HepG2 (cell line): Measurements from ENCODE around the gene SYNGAP1. TPM values are rescaled to one million over a fixed set of nuclear protein-coding genes. Genes with fewer than 3 reads are reported as not detected.

Source experiments
- MLX ChIP-seq: IDR thresholded peaks from 2 replicates; pipeline ENCODE4 v1.6.1; 2016
- NONO ChIP-seq, 2 experiments: fragments of 450-650 bp in 1 of 2; sonication (generic) in 1 of 2; formaldehyde crosslinking in 1 of 2; IDR thresholded peaks in 1 of 2; conservative IDR thresholded peaks in 1 of 2; 2 replicates each; pipeline versions ENCODE4 v1.6.1 to v1.8.0; 2017 to 2022; ENCODE audit warnings: mild to moderate bottlenecking in 1 of 2, missing genetic modification reagents in 1 of 2, moderate library complexity in 1 of 2
- SETDB1 ChIP-seq: sonication (generic); formaldehyde crosslinking; IDR thresholded peaks from 2 replicates; pipeline ENCODE4 v1.5.1; 2020; ENCODE audit warnings: missing genetic modification reagents, mild to moderate bottlenecking, borderline replicate concordance
- SIX1 ChIP-seq: sonication (generic); formaldehyde crosslinking; IDR thresholded peaks from 2 replicates; pipeline ENCODE4 v1.4.0; 2020; ENCODE audit warnings: missing genetic modification reagents, borderline replicate concordance
- ZNF570 ChIP-seq: sonication (generic); formaldehyde crosslinking; IDR thresholded peaks from 2 replicates; pipeline ENCODE4 v1.4.0; 2020; ENCODE audit warnings: mild to moderate bottlenecking, missing genetic modification reagents, borderline replicate concordance
- polyA plus RNA-seq, 8 experiments: library from polyadenylated mRNA; depleted of rRNA in 3 of 8; stranded (reverse) in 7 of 8; unstranded in 1 of 8; fragments of >200 nt; fragmentation: Illumina TruSeq in 4 of 8; extraction: Trizol in 4 of 8; gene quantifications; 2 replicates each; pipeline versions ENCODE4 v1.2.1 to v1.2.3, GENCODE V29; 2011 to 2016; ENCODE audit warnings: low read depth in 4 of 8, missing spikeins in 1 of 8, mixed read lengths in 1 of 8; ENCODE audit not compliant: insufficient read depth in 1 of 8
- total RNA-seq, 5 experiments: library from RNA; depleted of rRNA; stranded (reverse); fragments of >200 nt; fragmentation: Illumina TruSeq; extraction: Trizol; gene quantifications; 2 replicates each; pipeline ENCODE4 v1.2.3, GENCODE V29; 2016; ENCODE audit warnings: low read depth in 1 of 5
- TF ChIP-seq, protein P1 (sequence below): sonication (generic); formaldehyde crosslinking; IDR thresholded peaks from 2 replicates; pipeline ENCODE4 v1.4.0; 2020; ENCODE audit warnings: missing genetic modification reagents
- TF ChIP-seq, protein P2 (sequence below), 2 experiments: fragments of 450-650 bp in 1 of 2; sonication (generic) in 1 of 2; formaldehyde crosslinking in 1 of 2; IDR thresholded peaks; 2 replicates each; pipeline versions ENCODE4 v1.6.1 to v1.8.0; 2016 to 2022; ENCODE audit warnings: antibody characterized with exemption in 1 of 2, mild to moderate bottlenecking in 1 of 2, missing genetic modification reagents in 1 of 2
- TF ChIP-seq, protein P3 (sequence below): IDR thresholded peaks from 2 replicates; pipeline ENCODE4 v1.6.1; 2018; ENCODE audit warnings: missing genetic modification reagents, mild to moderate bottlenecking, missing compliant biosample characterization
- TF ChIP-seq, protein P4 (sequence below): sonication (generic); formaldehyde crosslinking; IDR thresholded peaks from 2 replicates; pipeline ENCODE4 v1.4.0; 2020; ENCODE audit warnings: missing genetic modification reagents, borderline replicate concordance

Gene SYNGAP1
- total and polyA plus RNA-seq, 2 of the 13 experiments (the other 11 are each of a cell fraction or from before 2014, with no cell fraction given) = 0.75 to 1.1 TPM

- TF ChIP-seq, protein P1, sequence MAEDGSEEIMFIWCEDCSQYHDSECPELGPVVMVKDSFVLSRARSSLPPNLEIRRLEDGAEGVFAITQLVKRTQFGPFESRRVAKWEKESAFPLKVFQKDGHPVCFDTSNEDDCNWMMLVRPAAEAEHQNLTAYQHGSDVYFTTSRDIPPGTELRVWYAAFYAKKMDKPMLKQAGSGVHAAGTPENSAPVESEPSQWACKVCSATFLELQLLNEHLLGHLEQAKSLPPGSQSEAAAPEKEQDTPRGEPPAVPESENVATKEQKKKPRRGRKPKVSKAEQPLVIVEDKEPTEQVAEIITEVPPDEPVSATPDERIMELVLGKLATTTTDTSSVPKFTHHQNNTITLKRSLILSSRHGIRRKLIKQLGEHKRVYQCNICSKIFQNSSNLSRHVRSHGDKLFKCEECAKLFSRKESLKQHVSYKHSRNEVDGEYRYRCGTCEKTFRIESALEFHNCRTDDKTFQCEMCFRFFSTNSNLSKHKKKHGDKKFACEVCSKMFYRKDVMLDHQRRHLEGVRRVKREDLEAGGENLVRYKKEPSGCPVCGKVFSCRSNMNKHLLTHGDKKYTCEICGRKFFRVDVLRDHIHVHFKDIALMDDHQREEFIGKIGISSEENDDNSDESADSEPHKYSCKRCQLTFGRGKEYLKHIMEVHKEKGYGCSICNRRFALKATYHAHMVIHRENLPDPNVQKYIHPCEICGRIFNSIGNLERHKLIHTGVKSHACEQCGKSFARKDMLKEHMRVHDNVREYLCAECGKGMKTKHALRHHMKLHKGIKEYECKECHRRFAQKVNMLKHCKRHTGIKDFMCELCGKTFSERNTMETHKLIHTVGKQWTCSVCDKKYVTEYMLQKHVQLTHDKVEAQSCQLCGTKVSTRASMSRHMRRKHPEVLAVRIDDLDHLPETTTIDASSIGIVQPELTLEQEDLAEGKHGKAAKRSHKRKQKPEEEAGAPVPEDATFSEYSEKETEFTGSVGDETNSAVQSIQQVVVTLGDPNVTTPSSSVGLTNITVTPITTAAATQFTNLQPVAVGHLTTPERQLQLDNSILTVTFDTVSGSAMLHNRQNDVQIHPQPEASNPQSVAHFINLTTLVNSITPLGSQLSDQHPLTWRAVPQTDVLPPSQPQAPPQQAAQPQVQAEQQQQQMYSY = peak; percentile 44; the same call in 1 of the 2 replicates
- TF ChIP-seq, protein P2, sequence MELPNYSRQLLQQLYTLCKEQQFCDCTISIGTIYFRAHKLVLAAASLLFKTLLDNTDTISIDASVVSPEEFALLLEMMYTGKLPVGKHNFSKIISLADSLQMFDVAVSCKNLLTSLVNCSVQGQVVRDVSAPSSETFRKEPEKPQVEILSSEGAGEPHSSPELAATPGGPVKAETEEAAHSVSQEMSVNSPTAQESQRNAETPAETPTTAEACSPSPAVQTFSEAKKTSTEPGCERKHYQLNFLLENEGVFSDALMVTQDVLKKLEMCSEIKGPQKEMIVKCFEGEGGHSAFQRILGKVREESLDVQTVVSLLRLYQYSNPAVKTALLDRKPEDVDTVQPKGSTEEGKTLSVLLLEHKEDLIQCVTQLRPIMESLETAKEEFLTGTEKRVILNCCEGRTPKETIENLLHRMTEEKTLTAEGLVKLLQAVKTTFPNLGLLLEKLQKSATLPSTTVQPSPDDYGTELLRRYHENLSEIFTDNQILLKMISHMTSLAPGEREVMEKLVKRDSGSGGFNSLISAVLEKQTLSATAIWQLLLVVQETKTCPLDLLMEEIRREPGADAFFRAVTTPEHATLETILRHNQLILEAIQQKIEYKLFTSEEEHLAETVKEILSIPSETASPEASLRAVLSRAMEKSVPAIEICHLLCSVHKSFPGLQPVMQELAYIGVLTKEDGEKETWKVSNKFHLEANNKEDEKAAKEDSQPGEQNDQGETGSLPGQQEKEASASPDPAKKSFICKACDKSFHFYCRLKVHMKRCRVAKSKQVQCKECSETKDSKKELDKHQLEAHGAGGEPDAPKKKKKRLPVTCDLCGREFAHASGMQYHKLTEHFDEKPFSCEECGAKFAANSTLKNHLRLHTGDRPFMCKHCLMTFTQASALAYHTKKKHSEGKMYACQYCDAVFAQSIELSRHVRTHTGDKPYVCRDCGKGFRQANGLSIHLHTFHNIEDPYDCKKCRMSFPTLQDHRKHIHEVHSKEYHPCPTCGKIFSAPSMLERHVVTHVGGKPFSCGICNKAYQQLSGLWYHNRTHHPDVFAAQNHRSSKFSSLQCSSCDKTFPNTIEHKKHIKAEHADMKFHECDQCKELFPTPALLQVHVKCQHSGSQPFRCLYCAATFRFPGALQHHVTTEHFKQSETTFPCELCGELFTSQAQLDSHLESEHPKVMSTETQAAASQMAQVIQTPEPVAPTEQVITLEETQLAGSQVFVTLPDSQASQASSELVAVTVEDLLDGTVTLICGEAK (IDR thresholded peaks at IDR 0.05) = no peak
- TF ChIP-seq, protein P2 (CRISPR knock-in tag; IDR thresholded peaks at IDR 0.05) = peak; percentile 84
- TF ChIP-seq, protein P3, sequence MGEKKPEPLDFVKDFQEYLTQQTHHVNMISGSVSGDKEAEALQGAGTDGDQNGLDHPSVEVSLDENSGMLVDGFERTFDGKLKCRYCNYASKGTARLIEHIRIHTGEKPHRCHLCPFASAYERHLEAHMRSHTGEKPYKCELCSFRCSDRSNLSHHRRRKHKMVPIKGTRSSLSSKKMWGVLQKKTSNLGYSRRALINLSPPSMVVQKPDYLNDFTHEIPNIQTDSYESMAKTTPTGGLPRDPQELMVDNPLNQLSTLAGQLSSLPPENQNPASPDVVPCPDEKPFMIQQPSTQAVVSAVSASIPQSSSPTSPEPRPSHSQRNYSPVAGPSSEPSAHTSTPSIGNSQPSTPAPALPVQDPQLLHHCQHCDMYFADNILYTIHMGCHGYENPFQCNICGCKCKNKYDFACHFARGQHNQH (CRISPR knock-in tag) = peak; percentile 67; the same call in 1 of the 2 replicates
- TF ChIP-seq NONO (IDR thresholded peaks at IDR 0.05) = no peak
- TF ChIP-seq NONO (CRISPR knock-in tag; conservative IDR thresholded peaks at IDR 0.05) = peak; percentile 100
- TF ChIP-seq SIX1 (CRISPR knock-in tag) = no peak
- TF ChIP-seq MLX (CRISPR knock-in tag) = peak; percentile 80
- no peak for TF ChIP-seq SETDB1 (CRISPR knock-in tag)
- no peak for TF ChIP-seq ZNF570
- TF ChIP-seq, protein P4, sequence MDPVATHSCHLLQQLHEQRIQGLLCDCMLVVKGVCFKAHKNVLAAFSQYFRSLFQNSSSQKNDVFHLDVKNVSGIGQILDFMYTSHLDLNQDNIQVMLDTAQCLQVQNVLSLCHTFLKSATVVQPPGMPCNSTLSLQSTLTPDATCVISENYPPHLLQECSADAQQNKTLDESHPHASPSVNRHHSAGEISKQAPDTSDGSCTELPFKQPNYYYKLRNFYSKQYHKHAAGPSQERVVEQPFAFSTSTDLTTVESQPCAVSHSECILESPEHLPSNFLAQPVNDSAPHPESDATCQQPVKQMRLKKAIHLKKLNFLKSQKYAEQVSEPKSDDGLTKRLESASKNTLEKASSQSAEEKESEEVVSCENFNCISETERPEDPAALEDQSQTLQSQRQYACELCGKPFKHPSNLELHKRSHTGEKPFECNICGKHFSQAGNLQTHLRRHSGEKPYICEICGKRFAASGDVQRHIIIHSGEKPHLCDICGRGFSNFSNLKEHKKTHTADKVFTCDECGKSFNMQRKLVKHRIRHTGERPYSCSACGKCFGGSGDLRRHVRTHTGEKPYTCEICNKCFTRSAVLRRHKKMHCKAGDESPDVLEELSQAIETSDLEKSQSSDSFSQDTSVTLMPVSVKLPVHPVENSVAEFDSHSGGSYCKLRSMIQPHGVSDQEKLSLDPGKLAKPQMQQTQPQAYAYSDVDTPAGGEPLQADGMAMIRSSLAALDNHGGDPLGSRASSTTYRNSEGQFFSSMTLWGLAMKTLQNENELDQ (CRISPR knock-in tag) = peak; percentile 67; the same call in 1 of the 2 replicates
Measured at GRCh38 chr6:33410050-33410710, 9.7 kb upstream of the SYNGAP1 start (continued).
